ENCODE results near the gene ZNF554. TPM values are rescaled to one million over a fixed set of nuclear protein-coding genes. Genes with fewer than 3 reads are reported as not detected.

Gene ZNF554
- total and polyA plus RNA-seq, 2 experiments from 2014 or later, result 2.0 to 7.5 TPM

GRCh38 chr19:2771786-2772674 is 47.6 kb upstream of the ZNF554 start:
- Mint-ChIP-seq H3K36me3 (ENCODE audit: low read depth) (peaks cover 11% of the 10 kb centered on the region; the same call in 2 of the 3 replicates), H3K27ac (no peak overlapping the region), H3K4me1 (no peaks in the 10 kb centered on the region), H3K27me3 (ENCODE audit: insufficient read depth, low read depth, poor library complexity) (peaks cover 11% of the 10 kb centered on the region), H3K4me3 (no peak overlapping the region), H3K9me3 (no peaks in the 10 kb centered on the region)
- Histone ChIP-seq H4K20me1 (replicated peaks; ENCODE audit: insufficient read depth) (peaks cover 37% of the 10 kb centered on the region), H3K4me2 (no peak overlapping the region), H3K79me2 (replicated peaks; ENCODE audit: insufficient read depth) (peaks cover 66% of the 10 kb centered on the region), H3K4me1 (ENCODE audit: insufficient read depth) (no peaks in the 10 kb centered on the region), H3K27ac (ENCODE audit: low read depth) (no peak overlapping the region), H3K36me3 (ENCODE audit: insufficient read depth) (no peaks in the 10 kb centered on the region), H2AFZ (no peak overlapping the region), H3F3A (replicated peaks; ENCODE audit: low read depth) (no peaks in the 10 kb centered on the region), H3K9me2 (ENCODE audit: insufficient read depth) (no peaks in the 10 kb centered on the region), H3K27me3 (ENCODE audit: insufficient read depth) (no peaks in the 10 kb centered on the region), H3K4me3 (no peak overlapping the region)
- DNase-seq (ENCODE audit: low spot score) (no peak), ATAC-seq (no peak)
- no peak for TF ChIP-seq CTCF (conservative IDR thresholded peaks at IDR 0.05; ENCODE audit: low read depth in 2 of 2)
- no peak for TF ChIP-seq REST (IDR thresholded peaks at IDR 0.05; ENCODE audit: unreplicated experiment)
- TF ChIP-seq ZNF462 (CRISPR knock-in tag; IDR thresholded peaks at IDR 0.05), result no peak
- TF ChIP-seq POLR2AphosphoS5 (IDR thresholded peaks at IDR 0.05; ENCODE audit: low read depth), result no peak
- TF ChIP-seq EZH2phosphoT487 (IDR thresholded peaks at IDR 0.05; ENCODE audit: unreplicated experiment), result no peak
- no peak for TF ChIP-seq EZH2 (IDR thresholded peaks at IDR 0.05; ENCODE audit: low read depth, unreplicated experiment)

All from GM23338 (cell line).